ENCODE results near the gene KRT82.
A peak's percentile ranks its signal among the peaks of the same experiment; 100 is the strongest.

KRT82 gene

DNA sequence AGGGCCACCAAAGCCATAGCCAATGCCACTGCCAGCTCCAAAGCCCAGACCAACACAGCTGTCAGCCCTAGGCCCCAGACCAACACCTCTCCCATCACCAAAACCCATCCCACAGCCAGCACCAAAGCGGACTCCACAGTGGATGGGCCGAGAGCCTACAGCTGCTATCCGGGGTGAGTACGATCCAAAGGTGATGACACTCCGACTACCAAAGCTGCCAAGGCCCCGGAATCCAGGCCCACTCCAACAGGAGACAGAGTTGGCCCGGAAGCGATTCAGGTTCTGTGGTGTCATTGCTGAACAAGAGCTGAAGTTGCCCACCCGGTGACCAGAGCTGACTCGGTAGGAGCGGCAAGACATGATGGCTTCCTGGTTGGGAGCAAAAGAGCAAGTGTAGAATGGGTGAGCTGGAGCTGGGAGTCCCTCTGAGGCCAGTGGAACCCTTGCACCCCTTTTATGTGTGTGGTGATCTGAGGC lies 20.9 kb downstream of the KRT82 start, which contains the start of gene KRT84:
TSS of gene KRT84 (minus strand) at position 427 of the 477 bp plus-strand sequence. CDS start at position 360, 67 bp downstream.
- no peak for ATAC-seq
- Mint-ChIP-seq H3K4me1 (peaks cover 16% of the 10 kb centered on the region), H3K27ac (no peak within 1 kb of the TSS), H3K4me3 (no peak within 1 kb of the TSS), H3K9me3 (no peaks in the 10 kb centered on the region), H3K27me3 (peaks cover 8% of the 10 kb centered on the region)
- no peak for DNase-seq

DNA sequence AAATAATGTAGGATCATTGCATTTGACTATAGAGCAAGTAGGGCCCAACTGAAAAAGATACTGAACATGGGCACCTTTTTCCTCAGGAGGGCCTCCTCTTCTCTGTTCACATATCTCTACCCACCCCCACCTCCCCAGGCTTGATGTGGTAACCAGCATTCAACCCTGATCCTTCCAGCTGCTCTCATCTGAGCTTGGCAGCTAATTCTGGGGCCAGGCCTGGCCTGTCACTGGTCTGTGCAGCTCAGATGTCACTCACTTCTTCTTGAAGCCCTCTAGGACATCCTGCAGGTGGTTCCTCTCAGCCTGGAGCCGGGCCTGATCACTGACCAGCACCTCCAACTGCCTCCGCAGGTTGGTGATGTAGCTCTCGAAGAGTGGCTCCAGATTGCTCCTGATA lies 22.8 kb downstream of the KRT82 start:
- H3K4me1 Mint-ChIP-seq: peaks cover 16% of the 10 kb centered on the region
- no peaks in the 10 kb centered on the region for H3K9me3 Mint-ChIP-seq
- H3K27ac Mint-ChIP-seq: no peak overlapping the region
- DNase-seq (no peak), ATAC-seq (no peak)
- no peaks in the 10 kb centered on the region for H3K27me3 Mint-ChIP-seq
- no peak overlapping the region for H3K4me3 Mint-ChIP-seq

DNA sequence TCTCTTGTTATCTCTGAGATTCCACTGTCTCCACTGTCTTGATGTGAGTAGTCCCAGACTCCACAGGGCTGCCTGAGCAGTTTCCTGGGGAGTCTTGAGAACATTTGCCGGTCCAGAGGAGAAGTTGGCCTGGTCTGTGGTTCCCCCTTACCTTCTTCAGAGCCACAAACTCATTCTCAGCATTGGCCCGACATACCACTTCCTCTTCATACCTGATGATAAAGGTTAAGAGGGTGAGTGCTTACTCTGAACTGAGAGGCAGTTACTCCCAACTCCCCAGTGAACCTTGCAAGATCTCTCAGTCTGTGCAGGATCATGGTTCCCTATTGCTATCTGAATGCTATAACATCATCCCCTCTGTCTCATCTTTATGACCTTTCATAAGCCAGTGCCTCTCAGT lies 23.3 kb downstream of the KRT82 start:
- peak; percentile 85 for ATAC-seq
- Mint-ChIP-seq H3K9me3 (no peaks in the 10 kb centered on the region), H3K4me1 (peaks cover 16% of the 10 kb centered on the region), H3K27ac (no peak overlapping the region), H3K4me3 (peak overlapping the region in 1 of 2 donors; percentile 24), H3K27me3 (no peaks in the 10 kb centered on the region)
- no peak for DNase-seq

DNA sequence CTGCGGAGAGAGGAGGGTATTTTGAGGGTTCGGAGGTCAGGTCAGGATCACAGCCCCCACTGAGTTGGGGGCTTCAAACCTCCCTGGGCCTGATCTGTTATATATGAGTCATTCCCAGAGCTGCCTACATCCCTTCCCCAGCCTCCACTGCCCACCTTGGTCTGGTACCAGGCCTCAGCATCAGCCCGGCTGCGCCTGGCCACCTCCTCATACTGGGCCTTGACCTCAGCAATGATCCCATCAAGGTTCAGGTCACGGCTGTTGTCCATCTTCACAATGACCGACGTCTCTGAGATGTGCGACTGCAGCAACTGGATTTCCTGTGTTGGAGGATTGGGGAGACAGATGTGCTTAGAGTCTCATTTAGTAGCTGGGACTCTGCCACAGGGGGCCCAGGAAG lies 24.9 kb downstream of the KRT82 start:
- DNase-seq (no peak), ATAC-seq (no peak)
- no peaks in the 10 kb centered on the region for H3K27me3 Mint-ChIP-seq
- no peak overlapping the region for H3K4me3 Mint-ChIP-seq
- H3K4me1 Mint-ChIP-seq: peaks cover 16% of the 10 kb centered on the region
- H3K27ac Mint-ChIP-seq: peak overlapping the region; percentile 4 to 13
- no peaks in the 10 kb centered on the region for H3K9me3 Mint-ChIP-seq

DNA sequence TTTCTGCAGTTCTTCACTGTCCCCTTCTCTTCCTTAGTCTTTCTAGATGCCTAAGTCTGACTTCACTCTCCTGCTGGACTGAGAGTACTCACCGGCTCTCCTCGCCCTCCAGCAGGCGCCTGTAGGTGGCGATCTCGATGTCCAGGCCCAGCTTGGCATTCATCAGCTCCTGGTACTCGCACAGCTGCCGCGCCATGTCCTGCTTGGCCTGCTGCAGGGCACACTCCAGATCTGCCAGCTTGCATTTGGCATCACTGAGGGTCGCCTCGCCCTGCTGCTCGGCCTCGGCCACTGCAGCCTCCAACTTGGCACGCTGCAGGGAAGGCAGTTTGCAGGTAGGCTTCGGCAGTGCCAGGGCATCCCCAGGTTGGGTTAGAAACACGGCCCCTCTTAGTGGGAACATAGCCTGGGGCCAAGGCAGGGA lies 25.9 kb downstream of the KRT82 start:
- Mint-ChIP-seq H3K27ac (no peak overlapping the region), H3K4me1 (peaks cover 16% of the 10 kb centered on the region), H3K27me3 (no peaks in the 10 kb centered on the region), H3K4me3 (no peak overlapping the region), H3K9me3 (no peaks in the 10 kb centered on the region)
- ATAC-seq (no peak), DNase-seq (no peak)

DNA sequence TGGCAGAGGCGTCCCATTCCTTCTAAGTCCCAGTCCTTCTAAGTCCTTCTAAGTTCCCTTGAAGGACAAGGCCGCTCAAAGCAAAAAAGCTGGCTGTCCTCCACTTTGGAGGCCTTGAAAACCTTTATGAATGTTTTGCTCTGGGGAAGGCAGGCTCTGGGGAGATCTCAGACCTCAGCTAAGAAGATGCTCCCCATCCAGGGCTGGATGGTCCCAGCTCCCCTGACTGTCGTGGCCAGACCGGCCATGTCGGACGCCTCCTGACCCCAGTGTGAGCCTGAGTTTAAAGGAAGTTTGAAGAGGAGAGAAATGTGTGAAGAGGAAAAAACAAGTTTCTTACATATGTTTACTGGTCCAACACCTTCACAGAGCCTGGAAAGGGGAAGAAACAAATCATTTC lies 26.6 kb downstream of the KRT82 start:
- H3K4me3 Mint-ChIP-seq: no peak overlapping the region
- H3K27me3 Mint-ChIP-seq: no peaks in the 10 kb centered on the region
- DNase-seq (no peak), ATAC-seq (no peak)
- no peaks in the 10 kb centered on the region for H3K9me3 Mint-ChIP-seq
- H3K27ac Mint-ChIP-seq: no peak overlapping the region
- peaks cover 16% of the 10 kb centered on the region for H3K4me1 Mint-ChIP-seq

DNA sequence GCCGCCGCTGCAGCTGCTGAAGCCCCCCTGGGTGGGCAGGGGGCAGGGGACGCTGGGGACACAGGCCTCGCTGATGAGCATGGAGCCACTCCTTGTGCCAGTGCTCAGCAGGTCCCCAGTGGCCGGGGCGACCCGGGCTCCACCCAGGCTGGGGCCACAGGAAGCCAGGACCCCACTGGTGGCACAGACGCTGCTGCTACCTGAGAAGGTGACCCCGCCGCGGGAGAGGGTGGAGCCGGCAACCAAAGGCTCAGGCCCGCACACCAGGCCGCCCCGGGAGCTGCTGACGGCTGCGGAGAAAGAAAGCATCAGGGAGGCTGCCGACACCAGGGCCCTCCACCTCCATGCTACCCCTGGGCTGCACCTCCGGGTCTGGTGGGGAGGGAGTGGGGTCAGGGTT lies 28.0 kb downstream of the KRT82 start:
- H3K4me3 Mint-ChIP-seq: no peak overlapping the region
- no peak overlapping the region for H3K27ac Mint-ChIP-seq
- no peaks in the 10 kb centered on the region for H3K9me3 Mint-ChIP-seq
- H3K27me3 Mint-ChIP-seq: no peaks in the 10 kb centered on the region
- ATAC-seq: no peak
- peaks cover 10% of the 10 kb centered on the region for H3K4me1 Mint-ChIP-seq
- DNase-seq: no peak

DNA sequence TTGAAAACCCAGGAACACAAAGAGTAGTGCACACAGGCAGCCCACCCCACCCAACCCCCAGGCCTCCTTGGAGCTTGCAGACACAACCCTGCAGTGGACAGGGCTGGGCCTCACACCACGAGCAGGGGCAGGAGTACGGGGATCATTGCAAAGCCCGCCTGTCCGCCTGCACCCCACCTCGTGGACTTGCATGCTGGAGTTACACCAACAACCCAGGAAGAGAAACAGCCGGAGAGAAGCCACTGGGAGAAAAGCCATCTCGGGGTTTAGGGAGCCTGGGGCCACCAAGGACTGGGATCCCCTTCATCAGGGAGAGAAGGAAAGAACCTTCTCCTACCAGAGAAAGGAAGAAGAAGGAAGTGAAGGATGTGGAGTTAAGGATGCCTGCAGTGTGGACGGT lies 28.9 kb downstream of the KRT82 start:
- ATAC-seq (no peak), DNase-seq (no peak)
- Mint-ChIP-seq H3K9me3 (no peaks in the 10 kb centered on the region), H3K4me1 (peaks cover 2% of the 10 kb centered on the region), H3K27ac (no peak overlapping the region), H3K27me3 (no peaks in the 10 kb centered on the region), H3K4me3 (no peak overlapping the region)

DNA sequence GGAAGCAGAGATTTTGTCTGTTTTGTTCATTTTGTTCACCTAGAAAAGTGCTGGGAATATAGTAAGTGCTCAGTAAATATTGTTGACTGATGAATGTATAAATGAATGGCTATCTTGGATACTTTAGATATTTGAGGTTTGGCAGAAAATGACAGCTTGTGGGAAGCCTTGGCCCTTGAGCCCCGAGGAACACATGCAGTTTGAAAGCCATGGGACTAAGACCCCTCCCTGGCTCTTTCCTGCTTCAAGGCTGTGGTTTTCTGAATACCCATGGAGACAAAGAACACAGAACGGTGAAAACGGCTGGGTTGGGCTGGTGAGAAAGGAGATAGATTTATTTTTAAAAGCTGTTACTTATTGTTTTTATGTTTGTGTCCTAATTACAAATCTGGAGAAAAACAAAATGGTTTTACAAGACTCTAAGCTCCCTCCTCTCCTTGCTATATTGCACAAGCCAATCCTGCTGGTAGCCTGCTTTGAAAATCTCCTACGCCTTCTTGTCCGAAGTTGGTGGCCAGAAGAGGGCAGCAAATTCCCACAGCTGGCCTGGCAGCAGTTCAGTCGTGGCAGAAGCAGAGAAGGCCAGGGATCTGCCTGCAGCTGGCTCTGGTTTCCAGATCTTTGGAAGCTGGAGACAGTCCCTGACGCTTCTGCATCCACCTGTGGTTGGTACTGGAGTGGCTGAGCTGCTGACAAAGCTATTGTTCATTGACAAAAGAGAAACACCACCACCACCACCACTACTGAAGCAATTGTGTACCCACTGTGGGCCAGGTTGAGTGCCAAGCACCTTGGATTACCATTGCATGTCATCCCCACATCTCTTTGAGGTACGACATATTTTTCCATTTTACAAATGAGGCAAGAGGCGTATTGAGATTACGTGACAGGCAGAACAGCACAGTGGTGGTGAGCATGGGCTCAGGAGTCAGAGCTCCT lies 33.6 kb downstream of the KRT82 start:
- Mint-ChIP-seq H3K9me3 (no peaks in the 10 kb centered on the region), H3K27ac (no peak overlapping the region), H3K4me3 (no peak overlapping the region), H3K4me1 (no peaks in the 10 kb centered on the region), H3K27me3 (no peaks in the 10 kb centered on the region)
- ATAC-seq (peak; percentile 59), DNase-seq (peak; percentile 45 to 63)

DNA sequence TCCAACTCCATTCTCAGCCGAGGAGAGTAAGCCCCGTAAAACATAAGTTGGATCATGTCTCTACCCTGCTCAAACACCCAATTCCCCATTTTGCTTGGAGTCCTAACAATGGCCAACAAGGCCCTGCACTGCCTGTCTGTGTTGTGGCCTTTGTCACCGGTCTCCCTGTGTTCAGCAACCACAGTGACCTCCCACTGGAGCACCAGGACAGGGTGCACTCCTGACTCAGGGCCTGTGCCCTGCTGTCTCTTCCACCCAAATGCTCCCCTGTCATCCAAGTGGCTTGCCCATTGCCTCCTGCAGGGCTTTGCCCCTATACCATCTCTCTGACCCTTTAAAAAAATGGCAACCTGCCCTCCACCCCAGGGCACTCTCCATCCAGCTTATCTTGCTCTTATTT lies 34.4 kb downstream of the KRT82 start:
- no peaks in the 10 kb centered on the region for H3K9me3 Mint-ChIP-seq
- DNase-seq: no peak
- no peak overlapping the region for H3K4me3 Mint-ChIP-seq
- H3K4me1 Mint-ChIP-seq: no peaks in the 10 kb centered on the region
- no peak for ATAC-seq
- no peaks in the 10 kb centered on the region for H3K27me3 Mint-ChIP-seq
- H3K27ac Mint-ChIP-seq: peak overlapping the region in 1 of 2 donors; percentile 65

DNA sequence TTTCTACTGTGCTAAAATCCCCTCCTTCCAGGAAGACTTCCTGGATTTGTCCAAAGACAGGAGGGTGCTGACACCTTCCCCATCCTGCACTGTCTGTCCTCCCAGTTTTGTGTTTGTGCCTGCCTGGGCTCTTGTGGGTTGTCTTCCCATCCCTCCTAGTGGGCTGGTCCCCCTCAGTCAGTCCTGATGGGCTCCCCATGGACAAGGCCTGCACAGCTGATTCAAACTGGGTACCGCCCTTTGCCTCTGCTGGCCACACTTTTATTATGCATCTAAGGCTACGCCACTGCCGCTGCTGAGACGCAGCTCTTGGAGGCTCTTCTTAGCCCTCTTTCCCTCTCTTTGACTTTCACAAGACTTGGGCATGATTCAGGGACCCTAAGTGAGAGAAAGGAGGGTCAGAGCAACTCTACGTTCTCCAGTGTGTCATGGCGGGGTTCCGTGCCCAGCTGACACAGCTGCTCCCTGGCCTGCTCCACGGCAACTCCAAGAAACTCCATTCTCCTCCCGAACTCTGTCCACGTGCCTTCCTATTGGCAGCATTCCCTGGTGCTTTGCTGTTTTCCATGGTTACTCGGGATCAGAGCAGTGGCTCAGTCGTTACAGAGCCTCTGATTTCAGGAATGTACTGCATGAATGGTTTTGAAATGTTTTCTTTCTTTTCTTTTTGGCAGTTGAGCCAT lies 35.1 kb downstream of the KRT82 start:
- ATAC-seq: no peak
- no peak overlapping the region for H3K4me3 Mint-ChIP-seq
- H3K27me3 Mint-ChIP-seq: no peaks in the 10 kb centered on the region
- no peaks in the 10 kb centered on the region for H3K4me1 Mint-ChIP-seq
- H3K27ac Mint-ChIP-seq: peak overlapping the region in 1 of 2 donors; percentile 23
- H3K9me3 Mint-ChIP-seq: no peaks in the 10 kb centered on the region
- DNase-seq: no peak

DNA sequence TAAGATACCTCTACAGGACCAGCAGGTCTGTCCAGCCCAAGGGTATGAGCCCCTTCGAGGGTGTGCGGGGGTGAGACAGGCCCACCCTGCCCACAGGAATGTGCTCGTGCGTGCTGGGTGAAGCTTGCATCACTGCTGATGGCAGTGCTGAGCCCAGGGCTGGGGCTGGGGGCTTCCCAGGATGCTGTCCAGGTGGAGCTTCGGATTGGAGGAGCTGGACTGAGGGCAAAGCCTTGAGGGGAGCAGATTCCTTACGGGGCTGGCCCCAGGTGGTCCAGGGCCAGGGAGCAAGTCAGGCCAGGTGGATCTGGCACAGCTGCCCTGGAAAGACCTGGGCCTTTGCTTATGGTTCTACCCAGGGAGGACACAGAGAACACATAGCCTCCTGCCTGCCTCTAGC lies 36.3 kb downstream of the KRT82 start:
- Mint-ChIP-seq H3K9me3 (no peaks in the 10 kb centered on the region), H3K27me3 (no peaks in the 10 kb centered on the region), H3K27ac (peak overlapping the region in 1 of 2 donors; percentile 43), H3K4me1 (no peaks in the 10 kb centered on the region), H3K4me3 (no peak overlapping the region)
- ATAC-seq (no peak), DNase-seq (no peak)

DNA sequence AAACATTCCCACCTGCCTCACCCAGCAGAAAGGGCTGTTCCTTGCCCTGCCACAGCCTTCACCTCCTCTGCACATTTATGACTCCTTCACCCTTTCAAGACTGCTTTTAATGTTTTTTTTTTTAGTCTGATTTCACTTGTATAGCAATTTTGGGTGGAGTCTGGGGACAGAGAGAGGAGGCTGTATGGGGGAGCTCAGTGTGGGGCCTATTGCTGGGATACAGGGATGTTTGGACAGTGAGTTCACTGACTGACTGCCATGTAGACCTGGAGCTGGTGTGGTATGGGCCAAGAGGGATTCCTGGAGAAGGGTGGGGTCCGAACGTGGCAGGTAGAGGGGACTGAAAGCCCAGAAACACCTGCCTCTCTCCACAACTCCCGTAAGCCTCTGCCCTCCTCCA lies 36.9 kb downstream of the KRT82 start:
- H3K9me3 Mint-ChIP-seq: no peaks in the 10 kb centered on the region
- no peaks in the 10 kb centered on the region for H3K27me3 Mint-ChIP-seq
- DNase-seq: no peak
- no peak overlapping the region for H3K27ac Mint-ChIP-seq
- H3K4me3 Mint-ChIP-seq: no peak overlapping the region
- ATAC-seq: no peak
- H3K4me1 Mint-ChIP-seq: no peaks in the 10 kb centered on the region

DNA sequence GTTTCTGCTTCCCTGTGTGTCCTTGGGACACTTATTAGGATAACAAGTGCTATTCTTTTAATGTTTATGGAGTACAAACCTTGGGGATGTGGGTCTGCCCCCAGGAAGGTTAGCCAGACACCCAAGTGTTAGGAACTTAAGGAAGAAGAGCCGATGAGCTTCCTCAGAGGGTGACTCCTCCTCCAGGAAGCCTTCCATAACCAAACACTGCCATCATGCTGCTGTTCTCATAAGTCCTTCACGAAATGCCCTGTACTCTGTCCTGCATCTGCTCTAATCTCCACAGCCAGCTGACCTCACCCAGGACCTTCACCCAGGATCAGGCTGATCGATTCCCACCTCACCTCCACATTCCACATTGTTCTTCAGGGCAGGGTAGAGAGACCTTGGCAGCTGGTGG lies 37.6 kb downstream of the KRT82 start:
- Mint-ChIP-seq H3K4me1 (no peaks in the 10 kb centered on the region), H3K27me3 (no peaks in the 10 kb centered on the region), H3K27ac (no peak overlapping the region), H3K9me3 (no peaks in the 10 kb centered on the region), H3K4me3 (no peak overlapping the region)
- no peak for DNase-seq
- ATAC-seq: no peak

DNA sequence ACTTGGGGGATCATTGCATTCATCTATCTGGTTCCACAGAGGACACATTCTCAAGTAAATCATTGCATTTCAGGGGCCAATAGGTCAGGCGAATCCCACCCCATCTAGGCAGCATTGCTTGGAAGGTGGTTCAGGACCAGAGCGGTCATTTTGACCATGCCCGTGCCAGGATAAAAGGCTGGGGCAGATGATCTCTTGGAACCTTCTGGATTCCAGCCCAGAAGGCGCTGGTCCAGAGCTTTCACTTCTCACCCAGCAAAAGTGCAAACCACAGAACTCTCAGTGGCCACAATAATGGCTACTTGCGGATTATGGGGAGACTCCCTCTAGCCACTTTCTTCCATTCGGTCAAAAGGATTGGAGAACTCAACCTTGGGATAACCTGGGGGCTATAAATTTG lies 38.3 kb downstream of the KRT82 start:
- DNase-seq: no peak
- Mint-ChIP-seq H3K4me3 (no peak overlapping the region), H3K27me3 (no peaks in the 10 kb centered on the region), H3K4me1 (no peaks in the 10 kb centered on the region), H3K27ac (no peak overlapping the region), H3K9me3 (no peaks in the 10 kb centered on the region)
- no peak for ATAC-seq

All from stimulated activated naive CD8-positive, alpha-beta T cell treated with anti-CD3 and anti-CD28 coated beads, Interleukin-15, amount 100 ng/mL, for 72 hours (primary cell).